Naive thymus-derived CD4-positive, alpha-beta T cell (primary cell): ENCODE results near the gene LARP6. TPM values are rescaled to one million over a fixed set of nuclear protein-coding genes. Genes with fewer than 3 reads are reported as not detected.
"Not testable (repeated sequence)": the region's sequence is repeated elsewhere in the genome, so short reads cannot be mapped to it uniquely, and the experiment has no call there.

Source experiments
- ATAC-seq: fragments of 150-1000 bp; cut with Tn5 transposase; 2 replicates; pipeline ENCODE4 v1.10.0; 2021; ENCODE audit warnings: mild to moderate bottlenecking, moderate library complexity
- CTCF ChIA-PET: fragments of 350-600 bp; sonication (Branson Sonifier 250); formaldehyde crosslinking; loops from one replicate; lab custom pipeline; 2021; ENCODE audit warnings: antibody characterized with exemption; lab: Charles Lee
- POLR2A ChIA-PET: fragments of 350-600 bp; sonication (Branson Sonifier 250); formaldehyde crosslinking; loops from one replicate; lab custom pipeline; 2021; ENCODE audit warnings: antibody characterized with exemption, inconsistent platforms; lab: Charles Lee
- DNase-seq, 9 donors: peaks; one replicate each; pipeline versions ENCODE4 v3.0.0 to v3.0.0-alpha.2; 2020 to 2022; ENCODE audit warnings: mixed read lengths in 1 of 9
- H3K27ac ChIP-seq: one replicate; pipeline ENCODE4 v1.7.0; 2013; ENCODE audit warnings: mild to moderate bottlenecking, low read depth, low read length, moderate library complexity
- H3K27me3 ChIP-seq, 2 donors: one replicate each; pipeline ENCODE4 v1.7.0; 2013; ENCODE audit warnings: low read length in 2 of 2, mild to moderate bottlenecking in 2 of 2, moderate library complexity in 2 of 2; ENCODE audit not compliant: control insufficient read depth in 2 of 2, insufficient read depth in 2 of 2
- H3K36me3 ChIP-seq, 3 experiments: 1 replicate in 2 of 3; 2 replicates in 1 of 3; pipeline ENCODE4 v1.7.0; 2013; ENCODE audit warnings: low read length in 3 of 3, mild to moderate bottlenecking in 3 of 3, moderate library complexity in 1 of 3; ENCODE audit not compliant: insufficient read depth in 3 of 3, control insufficient read depth in 2 of 3
- H3K4me1 ChIP-seq, 2 donors: one replicate each; pipeline ENCODE4 v1.7.0; 2013; ENCODE audit warnings: low read length in 2 of 2, mild to moderate bottlenecking in 2 of 2, moderate library complexity in 1 of 2; ENCODE audit not compliant: control insufficient read depth in 2 of 2, insufficient read depth in 2 of 2
- H3K4me3 ChIP-seq: 2 replicates; pipeline ENCODE4 v1.7.0; 2013; ENCODE audit warnings: mild to moderate bottlenecking, low read length
- H3K9me3 ChIP-seq, 3 experiments: 1 replicate in 2 of 3; 2 replicates in 1 of 3; pipeline ENCODE4 v1.7.0; 2013; ENCODE audit warnings: low read length in 3 of 3; ENCODE audit not compliant: control insufficient read depth in 2 of 3
- H3K27ac Mint-ChIP-seq, 9 donors: one replicate each; pipeline ENCODE4 v1.8.0; 2020 to 2022; ENCODE audit warnings: mixed read lengths in 9 of 9, mild to moderate bottlenecking in 8 of 9, moderate library complexity in 5 of 9, inconsistent platforms in 2 of 9
- H3K27me3 Mint-ChIP-seq, 5 donors: one replicate each; pipeline ENCODE4 v1.8.0; 2021 to 2022; ENCODE audit warnings: mixed read lengths in 5 of 5, mild to moderate bottlenecking in 1 of 5
- H3K36me3 Mint-ChIP-seq, 5 donors: one replicate each; pipeline ENCODE4 v1.8.0; 2020 to 2022; ENCODE audit warnings: mixed read lengths in 5 of 5, mild to moderate bottlenecking in 3 of 5, inconsistent platforms in 1 of 5
- H3K4me1 Mint-ChIP-seq, 7 donors: one replicate each; pipeline ENCODE4 v1.8.0; 2020 to 2022; ENCODE audit warnings: mixed read lengths in 7 of 7, mild to moderate bottlenecking in 3 of 7, inconsistent platforms in 1 of 7
- H3K4me3 Mint-ChIP-seq, 10 donors: one replicate each; pipeline ENCODE4 v1.8.0; 2020 to 2022; ENCODE audit warnings: mild to moderate bottlenecking in 10 of 10, mixed read lengths in 10 of 10, moderate library complexity in 6 of 10, inconsistent platforms in 2 of 10
- H3K9me3 Mint-ChIP-seq, 11 donors: one replicate each; pipeline ENCODE4 v1.8.0; 2020 to 2022; ENCODE audit warnings: mixed read lengths in 11 of 11, mild to moderate bottlenecking in 4 of 11, inconsistent platforms in 1 of 11, moderate library complexity in 1 of 11
- intact Hi-C, 2 donors: fragments of 100-400 bp; cut with micrococcal nuclease; formaldehyde crosslinking; loops; one replicate each; pipeline ENCODE4 v1.15.1; 2023
- polyA plus RNA-seq, 2 donors: library from polyadenylated mRNA; unstranded; fragments of 300-500 nt; fragmentation: Illumina TruSeq; gene quantifications; one replicate each; pipeline ENCODE4 v1.2.3, GENCODE V29; 2021
- total RNA-seq, 6 experiments: library from RNA in 5 of 6; stranded (reverse) in 5 of 6; gene quantifications; 1 replicate in 5 of 6; 2 replicates in 1 of 6; pipeline ENCODE4 v1.2.3 and lab custom pipeline; 2021 to 2026

LARP6 gene
- total and polyA plus RNA-seq, 7 experiments from 2014 or later: 0.09 to 0.50 (median 0.10) TPM; not detected in 4

GRCh38 chr15:70879401-70879800 is 25.4 kb upstream of the LARP6 start:
- ChIA-PET POLR2A (no interaction called here), CTCF (no interaction called here)
- no peaks in the 10 kb centered on the region for H3K36me3 Mint-ChIP-seq
- Histone ChIP-seq H3K9me3 (no peaks in the 10 kb centered on the region), H3K4me3 (no peak overlapping the region), H3K27me3 (peaks cover 0 to 3% of the 10 kb centered on the region in 2 donors), H3K27ac (no peak overlapping the region), H3K36me3 (no peaks in the 10 kb centered on the region), H3K4me1 (no peaks in the 10 kb centered on the region)
- peaks cover 0 to 8% (median 0%) of the 10 kb centered on the region in 7 donors for H3K4me1 Mint-ChIP-seq
- no peak for ATAC-seq
- intact Hi-C loops: no loop called here
- peaks cover 0 to 2% (median 0%) of the 10 kb centered on the region in 11 donors for H3K9me3 Mint-ChIP-seq
- no peak overlapping the region for H3K4me3 Mint-ChIP-seq
- H3K27me3 Mint-ChIP-seq: peaks cover 33 to 49% (median 43%) of the 10 kb centered on the region in 5 donors
- H3K27ac Mint-ChIP-seq: no peak overlapping the region
- DNase-seq: no peak

- CTCF ChIA-PET: no interaction called here
- intact Hi-C loops: no loop called here
Measured at GRCh38 chr15:70876683-70877082, 22.7 kb upstream of the LARP6 start.

GRCh38 chr15:70876011-70876410 is 22.1 kb upstream of the LARP6 start:
- Mint-ChIP-seq H3K4me3 (no peak overlapping the region), H3K9me3 (peaks cover 0 to 14% (median 0%) of the 10 kb centered on the region in 11 donors), H3K27ac (no peak overlapping the region), H3K36me3 (no peaks in the 10 kb centered on the region), H3K27me3 (peaks cover 39 to 48% (median 46%) of the 10 kb centered on the region in 5 donors), H3K4me1 (no peaks in the 10 kb centered on the region)
- DNase-seq: no peak
- intact Hi-C loops: no loop called here
- Histone ChIP-seq H3K9me3 (no peaks in the 10 kb centered on the region), H3K4me3 (no peak overlapping the region), H3K4me1 (no peaks in the 10 kb centered on the region), H3K27ac (no peak overlapping the region), H3K27me3 (peaks cover 0 to 3% of the 10 kb centered on the region in 2 donors), H3K36me3 (no peaks in the 10 kb centered on the region)
- POLR2A ChIA-PET: no interaction called here
- ATAC-seq: no peak
- CTCF ChIA-PET: no interaction called here

More at GRCh38 chr15:70876683-70877082, 22.7 kb upstream of the LARP6 start:
- Mint-ChIP-seq H3K36me3 (no peaks in the 10 kb centered on the region), H3K4me3 (no peak overlapping the region), H3K4me1 (no peaks in the 10 kb centered on the region), H3K9me3 (peaks cover 0 to 14% (median 0%) of the 10 kb centered on the region in 11 donors), H3K27ac (no peak overlapping the region), H3K27me3 (peaks cover 39 to 48% (median 46%) of the 10 kb centered on the region in 5 donors)
- no peaks in the 10 kb centered on the region for H3K36me3 ChIP-seq
- no peak overlapping the region for H3K4me3 ChIP-seq
- no peak for ATAC-seq
- peaks cover 0 to 3% of the 10 kb centered on the region in 2 donors for H3K27me3 ChIP-seq
- no peak overlapping the region for H3K27ac ChIP-seq
- no peaks in the 10 kb centered on the region for H3K4me1 ChIP-seq
- POLR2A ChIA-PET: no interaction called here
- H3K9me3 ChIP-seq: no peaks in the 10 kb centered on the region
- no peak for DNase-seq

GRCh38 chr15:70875001-70875782 is 21.2 kb upstream of the LARP6 start:
- no peaks in the 10 kb centered on the region for H3K36me3 Mint-ChIP-seq
- ATAC-seq: no peak

GRCh38 chr15:70873232-70874054 is 19.5 kb upstream of the LARP6 start:
- POLR2A ChIA-PET: no interaction called here

More at GRCh38 chr15:70875001-70875782, 21.2 kb upstream of the LARP6 start:
- CTCF ChIA-PET: no interaction called here
- Histone ChIP-seq H3K4me3 (no peak overlapping the region), H3K36me3 (no peaks in the 10 kb centered on the region), H3K27ac (no peak overlapping the region), H3K4me1 (no peaks in the 10 kb centered on the region), H3K27me3 (peaks cover 0 to 3% of the 10 kb centered on the region in 2 donors), H3K9me3 (no peaks in the 10 kb centered on the region)
- POLR2A ChIA-PET: no interaction called here
- Mint-ChIP-seq H3K9me3 (peaks cover 0 to 14% (median 0%) of the 10 kb centered on the region in 11 donors), H3K27ac (no peak overlapping the region), H3K27me3 (peaks cover 39 to 47% (median 41%) of the 10 kb centered on the region in 5 donors), H3K4me1 (no peaks in the 10 kb centered on the region), H3K4me3 (no peak overlapping the region)
- intact Hi-C loops: no loop called here
- DNase-seq: no peak

GRCh38 chr15:70871490-70871889 is 17.5 kb upstream of the LARP6 start:
- H3K9me3 Mint-ChIP-seq: peaks cover 0 to 14% (median 0%) of the 10 kb centered on the region in 11 donors
- H3K27ac Mint-ChIP-seq, ATAC-seq, H3K27ac ChIP-seq, H3K4me3 ChIP-seq, H3K36me3 ChIP-seq, H3K36me3 Mint-ChIP-seq, DNase-seq, H3K4me1 ChIP-seq, CTCF ChIA-PET, POLR2A ChIA-PET, intact Hi-C loops, H3K4me1 Mint-ChIP-seq, H3K4me3 Mint-ChIP-seq, H3K27me3 ChIP-seq, H3K9me3 ChIP-seq: not testable (repeated sequence)
- peaks cover 16 to 30% (median 24%) of the 10 kb centered on the region in 5 donors for H3K27me3 Mint-ChIP-seq

More at GRCh38 chr15:70873232-70874054, 19.5 kb upstream of the LARP6 start:
- no peak for DNase-seq
- Mint-ChIP-seq H3K27ac (no peak overlapping the region), H3K4me1 (no peaks in the 10 kb centered on the region), H3K4me3 (no peak overlapping the region), H3K27me3 (peaks cover 23 to 36% (median 27%) of the 10 kb centered on the region in 5 donors), H3K36me3 (no peaks in the 10 kb centered on the region), H3K9me3 (peaks cover 0 to 14% (median 0%) of the 10 kb centered on the region in 11 donors)
- no peaks in the 10 kb centered on the region for H3K4me1 ChIP-seq
- intact Hi-C loops: no loop called here
- peaks cover 0 to 3% of the 10 kb centered on the region in 2 donors for H3K27me3 ChIP-seq
- CTCF ChIA-PET: no interaction called here
- ATAC-seq: no peak
- H3K4me3 ChIP-seq: no peak overlapping the region
- no peaks in the 10 kb centered on the region for H3K36me3 ChIP-seq
- H3K27ac ChIP-seq: no peak overlapping the region
- no peaks in the 10 kb centered on the region for H3K9me3 ChIP-seq
